ENCODE data around the gene SMIM27.

The SMIM27 gene

GRCh38 chr9:32554107-32554506 is 2.0 kb downstream of the SMIM27 start:
- Histone ChIP-seq H3K27ac (ENCODE audit: low read depth, low read length) (no peak overlapping the region), H3K27me3 (ENCODE audit: control insufficient read depth, insufficient read depth, low read length) (no peaks in the 10 kb centered on the region), H3K4me1 (ENCODE audit: control insufficient read depth, insufficient read depth, low read length) (peaks cover 5% of the 10 kb centered on the region; the same call in 1 of the 2 replicates), H3K36me3 (ENCODE audit: control insufficient read depth, insufficient read depth, low read length) (peaks cover 11% of the 10 kb centered on the region; the same call in 1 of the 2 replicates), H3K9ac (ENCODE audit: low read depth, low read length) (no peak overlapping the region), H3K4me3 (ENCODE audit: low read depth, low read length) (no peak overlapping the region), H3K9me3 (ENCODE audit: control insufficient read depth, insufficient read depth, low read length) (no peaks in the 10 kb centered on the region)

GRCh38 chr9:32554591-32554990 is 2.5 kb downstream of the SMIM27 start:
- no peak overlapping the region for H3K27ac ChIP-seq (ENCODE audit: low read depth, low read length)
- H3K36me3 ChIP-seq (ENCODE audit: control insufficient read depth, insufficient read depth, low read length): peaks cover 8% of the 10 kb centered on the region; the same call in 1 of the 2 replicates
- no peak overlapping the region for H3K4me3 ChIP-seq (ENCODE audit: low read depth, low read length)
- H3K4me1 ChIP-seq (ENCODE audit: control insufficient read depth, insufficient read depth, low read length): peaks cover 3% of the 10 kb centered on the region; the same call in 1 of the 2 replicates
- no peaks in the 10 kb centered on the region for H3K9me3 ChIP-seq (ENCODE audit: control insufficient read depth, insufficient read depth, low read length)
- H3K27me3 ChIP-seq (ENCODE audit: control insufficient read depth, insufficient read depth, low read length): no peaks in the 10 kb centered on the region
- no peak overlapping the region for H3K9ac ChIP-seq (ENCODE audit: low read depth, low read length)

- Histone ChIP-seq H3K4me3 (ENCODE audit: low read depth, low read length) (no peak overlapping the region), H3K9me3 (ENCODE audit: control insufficient read depth, insufficient read depth, low read length) (no peaks in the 10 kb centered on the region), H3K27ac (ENCODE audit: low read depth, low read length) (no peak overlapping the region), H3K36me3 (ENCODE audit: control insufficient read depth, insufficient read depth, low read length) (peaks cover 8% of the 10 kb centered on the region; the same call in 1 of the 2 replicates), H3K27me3 (ENCODE audit: control insufficient read depth, insufficient read depth, low read length) (no peaks in the 10 kb centered on the region), H3K4me1 (ENCODE audit: control insufficient read depth, insufficient read depth, low read length) (no peaks in the 10 kb centered on the region), H3K9ac (ENCODE audit: low read depth, low read length) (no peak overlapping the region)
These were observed 6.3 kb downstream of the SMIM27 start for GRCh38 chr9:32558408-32558934.

- no peak overlapping the region for H3K27ac ChIP-seq (ENCODE audit: low read depth, low read length)
- H3K36me3 ChIP-seq (ENCODE audit: control insufficient read depth, insufficient read depth, low read length): peaks cover 25% of the 10 kb centered on the region
- no peaks in the 10 kb centered on the region for H3K27me3 ChIP-seq (ENCODE audit: control insufficient read depth, insufficient read depth, low read length)
- H3K4me3 ChIP-seq (ENCODE audit: low read depth, low read length): no peak overlapping the region
- no peak overlapping the region for H3K9ac ChIP-seq (ENCODE audit: low read depth, low read length)
- H3K9me3 ChIP-seq (ENCODE audit: control insufficient read depth, insufficient read depth, low read length): no peaks in the 10 kb centered on the region
- H3K4me1 ChIP-seq (ENCODE audit: control insufficient read depth, insufficient read depth, low read length): no peaks in the 10 kb centered on the region
These were observed 13.8 kb downstream of the SMIM27 start for GRCh38 chr9:32565967-32566366.

- Histone ChIP-seq H3K9me3 (ENCODE audit: control insufficient read depth, insufficient read depth, low read length) (no peaks in the 10 kb centered on the region), H3K27me3 (ENCODE audit: control insufficient read depth, insufficient read depth, low read length) (no peaks in the 10 kb centered on the region), H3K36me3 (ENCODE audit: control insufficient read depth, insufficient read depth, low read length) (peaks cover 25% of the 10 kb centered on the region), H3K4me1 (ENCODE audit: control insufficient read depth, insufficient read depth, low read length) (peaks cover 5% of the 10 kb centered on the region), H3K27ac (ENCODE audit: low read depth, low read length) (no peak overlapping the region), H3K4me3 (ENCODE audit: low read depth, low read length) (no peak overlapping the region), H3K9ac (ENCODE audit: low read depth, low read length) (no peak overlapping the region)
These were observed 14.6 kb downstream of the SMIM27 start for GRCh38 chr9:32566770-32567169.

- no peak overlapping the region for H3K27ac ChIP-seq (ENCODE audit: low read depth, low read length)
- no peak overlapping the region for H3K4me3 ChIP-seq (ENCODE audit: low read depth, low read length)
- peaks cover 24% of the 10 kb centered on the region for H3K36me3 ChIP-seq (ENCODE audit: control insufficient read depth, insufficient read depth, low read length)
- no peaks in the 10 kb centered on the region for H3K9me3 ChIP-seq (ENCODE audit: control insufficient read depth, insufficient read depth, low read length)
- H3K4me1 ChIP-seq (ENCODE audit: control insufficient read depth, insufficient read depth, low read length): peaks cover 13% of the 10 kb centered on the region
- H3K27me3 ChIP-seq (ENCODE audit: control insufficient read depth, insufficient read depth, low read length): no peaks in the 10 kb centered on the region
- no peak overlapping the region for H3K9ac ChIP-seq (ENCODE audit: low read depth, low read length)
These were observed 18.1 kb downstream of the SMIM27 start for GRCh38 chr9:32570262-32570661.

GRCh38 chr9:32571969-32572899 is 20.1 kb downstream of the SMIM27 start:
- Histone ChIP-seq H3K36me3 (ENCODE audit: control insufficient read depth, insufficient read depth, low read length) (peaks cover 8% of the 10 kb centered on the region; the same call in 1 of the 2 replicates), H3K9ac (ENCODE audit: low read depth, low read length) (peak overlapping the region; percentile 87), H3K9me3 (ENCODE audit: control insufficient read depth, insufficient read depth, low read length) (no peaks in the 10 kb centered on the region), H3K27ac (ENCODE audit: low read depth, low read length) (peak overlapping the region; percentile 91), H3K4me1 (ENCODE audit: control insufficient read depth, insufficient read depth, low read length) (peaks cover 13% of the 10 kb centered on the region), H3K27me3 (ENCODE audit: control insufficient read depth, insufficient read depth, low read length) (no peaks in the 10 kb centered on the region), H3K4me3 (ENCODE audit: low read depth, low read length) (peak overlapping the region; percentile 84)

- Histone ChIP-seq H3K36me3 (ENCODE audit: control insufficient read depth, insufficient read depth, low read length) (peaks cover 5% of the 10 kb centered on the region; the same call in 1 of the 2 replicates), H3K9me3 (ENCODE audit: control insufficient read depth, insufficient read depth, low read length) (no peaks in the 10 kb centered on the region), H3K9ac (ENCODE audit: low read depth, low read length) (peak within 1 kb of the TSS; percentile 87), H3K27me3 (ENCODE audit: control insufficient read depth, insufficient read depth, low read length) (no peaks in the 10 kb centered on the region), H3K4me1 (ENCODE audit: control insufficient read depth, insufficient read depth, low read length) (peaks cover 13% of the 10 kb centered on the region), H3K4me3 (ENCODE audit: low read depth, low read length) (peak within 1 kb of the TSS; percentile 84), H3K27ac (ENCODE audit: low read depth, low read length) (peak within 1 kb of the TSS; percentile 91)
These were observed 20.9 kb downstream of the SMIM27 start, which contains the start of gene NDUFB6 for GRCh38 chr9:32572900-32573523. Gene NDUFB6, minus strand, starts transcription at chr9:32573159. Its CDS starts 99 bp downstream, at chr9:32573060.

- Histone ChIP-seq H3K27me3 (ENCODE audit: control insufficient read depth, insufficient read depth, low read length) (no peaks in the 10 kb centered on the region), H3K4me3 (ENCODE audit: low read depth, low read length) (peak overlapping the region; percentile 84), H3K9me3 (ENCODE audit: control insufficient read depth, insufficient read depth, low read length) (no peaks in the 10 kb centered on the region), H3K4me1 (ENCODE audit: control insufficient read depth, insufficient read depth, low read length) (peaks cover 13% of the 10 kb centered on the region), H3K9ac (ENCODE audit: low read depth, low read length) (no peak overlapping the region), H3K36me3 (ENCODE audit: control insufficient read depth, insufficient read depth, low read length) (no peaks in the 10 kb centered on the region), H3K27ac (ENCODE audit: low read depth, low read length) (no peak overlapping the region)
These were observed 21.7 kb downstream of the SMIM27 start for GRCh38 chr9:32573821-32574220.

- no peaks in the 10 kb centered on the region for H3K36me3 ChIP-seq (ENCODE audit: control insufficient read depth, insufficient read depth, low read length)
- H3K4me1 ChIP-seq (ENCODE audit: control insufficient read depth, insufficient read depth, low read length): peaks cover 13% of the 10 kb centered on the region
- no peak overlapping the region for H3K27ac ChIP-seq (ENCODE audit: low read depth, low read length)
- no peak overlapping the region for H3K9ac ChIP-seq (ENCODE audit: low read depth, low read length)
- no peak overlapping the region for H3K4me3 ChIP-seq (ENCODE audit: low read depth, low read length)
- no peaks in the 10 kb centered on the region for H3K9me3 ChIP-seq (ENCODE audit: control insufficient read depth, insufficient read depth, low read length)
- no peaks in the 10 kb centered on the region for H3K27me3 ChIP-seq (ENCODE audit: control insufficient read depth, insufficient read depth, low read length)
These were observed 22.7 kb downstream of the SMIM27 start for GRCh38 chr9:32574858-32575257.

Measured in HUES48 (cell line).